Vagina (tissue), 2 donors: ENCODE data around the gene FSIP1. TPM values are rescaled to one million over a fixed set of nuclear protein-coding genes. Genes with fewer than 3 reads are reported as not detected.
A peak's percentile ranks its signal among the peaks of the same experiment; 100 is the strongest.

Source experiments
- DNase-seq, 2 donors: peaks; one replicate each; pipeline ENCODE4 v3.0.0-alpha.2; 2017; ENCODE audit errors: extremely low spot score in 2 of 2
- H3K27ac ChIP-seq: fragments of 200-600 bp; sonication (generic); one replicate; pipeline ENCODE4 v1.5.1; 2019
- H3K27me3 ChIP-seq: fragments of 200-600 bp; sonication (generic); one replicate; pipeline ENCODE4 v1.5.1; 2019
- H3K36me3 ChIP-seq, 2 donors: fragments of 200-600 bp; sonication (generic); one replicate each; pipeline ENCODE4 v1.5.1; 2017 to 2019
- H3K4me1 ChIP-seq: fragments of 200-600 bp; sonication (generic); one replicate; pipeline ENCODE4 v1.5.1; 2019
- H3K4me3 ChIP-seq, 2 donors: fragments of 200-600 bp; sonication (generic); 1 replicate in 1 of 2; 2 replicates in 1 of 2; pipeline ENCODE4 v1.5.1; 2016 to 2019
- H3K9me3 ChIP-seq: fragments of 200-600 bp; sonication (generic); one replicate; pipeline ENCODE4 v1.5.1; 2019
- CTCF ChIP-seq, 3 experiments: fragments of 450-650 bp in 2 of 3; fragments of 200-600 bp in 1 of 3; sonication (generic) in 1 of 3; IDR thresholded peaks; one replicate each; pipeline ENCODE4 v1.5.1; 2017 to 2019; ENCODE audit warnings: antibody characterized with exemption in 3 of 3, mild to moderate bottlenecking in 2 of 3, moderate library complexity in 2 of 3
- POLR2A ChIP-seq, 2 donors: fragments of 450-650 bp; IDR thresholded peaks; one replicate each; pipeline ENCODE4 v1.6.1; 2017; ENCODE audit warnings: antibody characterized with exemption in 2 of 2, mild to moderate bottlenecking in 2 of 2, moderate library complexity in 2 of 2
- POLR2AphosphoS5 ChIP-seq, 2 donors: sonication (generic); formaldehyde crosslinking; IDR thresholded peaks; one replicate each; pipeline ENCODE4 v1.9.0; 2017; ENCODE audit warnings: antibody characterized with exemption in 2 of 2, mild to moderate bottlenecking in 2 of 2, low read depth in 1 of 2; ENCODE audit not compliant: insufficient read depth in 1 of 2
- intact Hi-C: fragments of 100-400 bp; cut with DNase I; formaldehyde crosslinking; loops from one replicate; pipeline ENCODE4 v1.15.1; 2023
- total RNA-seq: library from RNA; depleted of rRNA; stranded (reverse); fragments of >200 nt; gene quantifications from one replicate; pipeline ENCODE4 v1.2.3, GENCODE V29; 2016

The FSIP1 gene
- total RNA-seq, 1 donor from 2014 or later: 0.98 TPM

- Histone ChIP-seq H3K4me3 (no peak overlapping the region), H3K27me3 (no peaks in the 10 kb centered on the region), H3K27ac (no peak overlapping the region), H3K9me3 (no peaks in the 10 kb centered on the region), H3K4me1 (peaks cover 7% of the 10 kb centered on the region), H3K36me3 (peaks cover 0 to 78% of the 10 kb centered on the region in 2 donors)
- TF ChIP-seq CTCF (IDR thresholded peaks at IDR 0.05) (no peak), POLR2A (IDR thresholded peaks at IDR 0.05) (no peak), POLR2AphosphoS5 (IDR thresholded peaks at IDR 0.05; ENCODE audit: insufficient read depth in 1 of 2, low read depth in 1 of 2) (peak in 1 of 2 donors; percentile 9)
- DNase-seq: no peak
- intact Hi-C loops: no loop called here
These were observed 189.5 kb downstream of the FSIP1 start for GRCh38 chr15:39593071-39593655.

- no peaks in the 10 kb centered on the region for H3K9me3 ChIP-seq
- intact Hi-C loops: no loop called here
- TF ChIP-seq POLR2A (IDR thresholded peaks at IDR 0.05) (no peak), CTCF (IDR thresholded peaks at IDR 0.05) (no peak), POLR2AphosphoS5 (IDR thresholded peaks at IDR 0.05; ENCODE audit: insufficient read depth in 1 of 2, low read depth in 1 of 2) (no peak)
- no peak for DNase-seq
- H3K27me3 ChIP-seq: no peaks in the 10 kb centered on the region
- H3K4me1 ChIP-seq: peaks cover 5% of the 10 kb centered on the region
- H3K27ac ChIP-seq: no peak overlapping the region
- H3K4me3 ChIP-seq: no peak overlapping the region
- peaks cover 0 to 85% of the 10 kb centered on the region in 2 donors for H3K36me3 ChIP-seq
These were observed 190.1 kb downstream of the FSIP1 start for GRCh38 chr15:39592500-39592899.

- no peak for DNase-seq
- Histone ChIP-seq H3K27ac (no peak overlapping the region), H3K4me3 (no peak overlapping the region), H3K9me3 (no peaks in the 10 kb centered on the region), H3K4me1 (peaks cover 5% of the 10 kb centered on the region), H3K36me3 (peaks cover 0 to 91% of the 10 kb centered on the region in 2 donors), H3K27me3 (no peaks in the 10 kb centered on the region)
- TF ChIP-seq POLR2AphosphoS5 (IDR thresholded peaks at IDR 0.05; ENCODE audit: insufficient read depth in 1 of 2, low read depth in 1 of 2) (no peak), CTCF (IDR thresholded peaks at IDR 0.05) (no peak), POLR2A (IDR thresholded peaks at IDR 0.05) (no peak)
- intact Hi-C loops: no loop called here
These were observed 190.7 kb downstream of the FSIP1 start for GRCh38 chr15:39591896-39592315.

GRCh38 chr15:39591141-39591895 lies 191.3 kb downstream of the FSIP1 start:
- TF ChIP-seq POLR2A (IDR thresholded peaks at IDR 0.05): no peak
- no peak for TF ChIP-seq POLR2AphosphoS5 (IDR thresholded peaks at IDR 0.05; ENCODE audit: insufficient read depth in 1 of 2, low read depth in 1 of 2)
- TF ChIP-seq CTCF (IDR thresholded peaks at IDR 0.05): no peak
- DNase-seq: no peak
- H3K27ac ChIP-seq: no peak overlapping the region
- H3K36me3 ChIP-seq: peaks cover 0 to 97% of the 10 kb centered on the region in 2 donors
- no peak overlapping the region for H3K4me3 ChIP-seq
- peaks cover 5% of the 10 kb centered on the region for H3K4me1 ChIP-seq
- intact Hi-C loops: no loop called here
- H3K9me3 ChIP-seq: no peaks in the 10 kb centered on the region
- no peaks in the 10 kb centered on the region for H3K27me3 ChIP-seq
